Measurements from ENCODE around the gene PGM1. TPM values are rescaled to one million over a fixed set of nuclear protein-coding genes. Genes with fewer than 3 reads are reported as not detected.

The PGM1 gene
- total and polyA plus RNA-seq, 9 of the 15 experiments (the other 6 are each of a cell fraction or from before 2014, with no cell fraction given): 0.03 to 0.31 (median 0.09) TPM; not detected in 5

DNA sequence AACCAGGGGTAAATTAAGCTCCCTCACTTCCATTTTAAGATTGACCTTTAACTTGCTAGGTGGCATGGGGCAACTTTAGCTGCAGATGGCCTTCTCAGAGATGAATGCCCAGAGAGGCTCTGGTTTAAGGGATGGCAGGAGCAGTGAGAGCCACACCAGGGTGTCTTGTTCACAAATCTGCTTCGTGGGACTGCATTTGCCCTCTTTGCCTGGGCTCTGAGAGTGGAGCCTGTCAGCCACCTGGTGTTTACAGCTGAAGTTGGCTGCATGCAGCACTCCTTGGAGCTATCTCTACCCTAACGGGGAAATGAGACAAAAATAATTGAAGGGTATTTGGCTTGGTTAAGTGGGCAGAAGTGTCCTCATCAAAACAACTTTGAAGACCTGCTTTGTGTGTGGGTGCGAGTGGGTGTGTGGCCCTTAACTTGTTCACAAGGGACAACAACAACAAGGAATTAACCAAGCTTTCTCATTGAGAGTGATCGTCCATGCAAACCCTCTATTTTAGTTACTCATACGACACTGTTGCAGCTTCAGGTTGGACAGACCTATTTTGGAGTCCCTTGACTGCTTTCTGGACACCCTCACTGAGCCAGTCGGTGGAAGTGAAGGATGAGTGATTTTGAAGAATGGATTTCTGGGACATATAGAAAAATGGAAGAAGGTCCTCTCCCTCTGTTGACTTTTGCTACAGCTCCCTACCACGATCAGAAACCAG, 29.8 kb downstream of the PGM1 start:
- FAIRE-seq: no peak
- Histone ChIP-seq H3K27me3 (ENCODE audit: control insufficient read depth in 2 of 2, insufficient read depth in 2 of 2, low read length in 2 of 2) (peaks cover 6 to 17% of the 10 kb centered on the region in 2 experiments), H3K4me2 (ENCODE audit: insufficient read depth, low read length) (no peak overlapping the region), H3K79me2 (ENCODE audit: control insufficient read depth, insufficient read depth, low read length) (no peaks in the 10 kb centered on the region), H3K9me3 (replicated peaks; ENCODE audit: control insufficient read depth, insufficient read depth, low read depth, low read length) (no peaks in the 10 kb centered on the region), H3K9me1 (ENCODE audit: control insufficient read depth, insufficient read depth, low read length) (no peaks in the 10 kb centered on the region), H4K20me1 (replicated peaks; ENCODE audit: control insufficient read depth, insufficient read depth, low read length) (no peaks in the 10 kb centered on the region), H3K4me3 (no peak overlapping the region), H2AFZ (ENCODE audit: low read depth, low read length) (no peak overlapping the region), H3K9ac (ENCODE audit: insufficient read depth in 1 of 2, low read depth in 2 of 2, low read length in 2 of 2) (no peak overlapping the region), H3K27ac (ENCODE audit: extremely low read depth, low read depth, low read length) (no peak overlapping the region), H3K4me1 (replicated peaks in 1 of 2; ENCODE audit: control insufficient read depth in 2 of 2, insufficient read depth in 2 of 2, low read length in 2 of 2) (no peaks in the 10 kb centered on the region), H3K36me3 (ENCODE audit: control insufficient read depth, insufficient read depth, low read length) (no peaks in the 10 kb centered on the region)
- 0% methylated on average over 7 of the region's 7 CpGs for WGBS (ENCODE audit: insufficient coverage, low coverage, missing lambda C conversion rate)
- TF ChIP-seq NELFE (IDR thresholded peaks at IDR 0.05; ENCODE audit: insufficient read depth, insufficient read length) (no peak), YY1 (IDR thresholded peaks at IDR 0.05; ENCODE audit: borderline replicate concordance in 1 of 3, control insufficient read depth in 1 of 3, extremely low read depth in 1 of 3, insufficient read depth in 3 of 3, insufficient read length in 1 of 3, insufficient replicate concordance in 2 of 3, low read depth in 1 of 3, low read length in 2 of 3) (no peak), TRIM28 (IDR thresholded peaks at IDR 0.05) (no peak), NEUROD1 (IDR thresholded peaks at IDR 0.05; ENCODE audit: borderline replicate concordance, low read depth, low read length, partially characterized antibody) (no peak), ZBED1 (IDR thresholded peaks at IDR 0.05) (no peak), PHTF2 (CRISPR knock-in tag; IDR thresholded peaks at IDR 0.05) (no peak), MTA2 (IDR thresholded peaks at IDR 0.05; ENCODE audit: low read depth) (no peak)
- no TSS peak for BruUV-seq (replicated peaks)
- intact Hi-C loops (cut with micrococcal nuclease): no loop called here
- ChIA-PET CTCF (ENCODE audit: low intra/inter-chr PET ratio) (no interaction called here), POLR2A (interaction anchor here (1.8 kb wide), 1 partner anchor 24 kb away, joined by 3 read pairs; no protein-coding TSS in a partner anchor)
- no peak for DNase-seq (ENCODE audit: extremely low read depth in 1 of 4, low spot score in 3 of 4)
- no peak for ATAC-seq
- in situ Hi-C loops (cut with MboI): no loop called here

All from K562 (cell line).